HS-5 (cell line): ENCODE measurements around the gene COL1A1.
A peak's percentile ranks its signal among the peaks of the same experiment; 100 is the strongest.

Source experiments
- DNase-seq: peaks from one replicate; pipeline ENCODE4 v3.0.0-alpha.2; 2012; ENCODE audit warnings: low read depth

COL1A1 gene

GRCh38 chr17:50201276-50201854 is at the start of gene COL1A1:
TSS of gene COL1A1 (minus strand) at chr17:50201631. CDS start at chr17:50201513, 118 bp downstream.
- DNase-seq = no peak

- DNase-seq = no peak
These were observed 46.8 kb upstream of the COL1A1 start for GRCh38 chr17:50248255-50248654.

GRCh38 chr17:50244771-50245170 is 43.3 kb upstream of the COL1A1 start:
- DNase-seq = no peak

GRCh38 chr17:50241431-50241830 is 40.0 kb upstream of the COL1A1 start:
- no peak for DNase-seq

GRCh38 chr17:50240851-50241250 is 39.4 kb upstream of the COL1A1 start:
- DNase-seq = no peak

- DNase-seq = no peak
These were observed 38.5 kb upstream of the COL1A1 start for GRCh38 chr17:50239937-50240336.

GRCh38 chr17:50238601-50239280 is 37.3 kb upstream of the COL1A1 start:
- no peak for DNase-seq

GRCh38 chr17:50237901-50238300 is 36.5 kb upstream of the COL1A1 start:
- no peak for DNase-seq

GRCh38 chr17:50234581-50234980 is 33.1 kb upstream of the COL1A1 start:
- DNase-seq = no peak

GRCh38 chr17:50225701-50226240 is 24.3 kb upstream of the COL1A1 start:
- DNase-seq = no peak

- DNase-seq = no peak
These were observed 21.5 kb upstream of the COL1A1 start for GRCh38 chr17:50222922-50223321.

- no peak for DNase-seq
These were observed 20.6 kb upstream of the COL1A1 start for GRCh38 chr17:50221864-50222545.

- DNase-seq = no peak
These were observed 19.9 kb upstream of the COL1A1 start for GRCh38 chr17:50221266-50221863.

GRCh38 chr17:50220811-50221210 is 19.4 kb upstream of the COL1A1 start:
- no peak for DNase-seq

- DNase-seq = no peak
These were observed 18.6 kb upstream of the COL1A1 start for GRCh38 chr17:50219939-50220465.

GRCh38 chr17:50219342-50219741 is 17.9 kb upstream of the COL1A1 start:
- peak; percentile 73 for DNase-seq

GRCh38 chr17:50218771-50219315 is 17.4 kb upstream of the COL1A1 start:
- DNase-seq = peak; percentile 84

GRCh38 chr17:50218071-50218759 is 16.8 kb upstream of the COL1A1 start:
- DNase-seq = no peak

GRCh38 chr17:50217591-50217990 is 16.2 kb upstream of the COL1A1 start:
- no peak for DNase-seq

- DNase-seq = no peak
These were observed 13.7 kb upstream of the COL1A1 start for GRCh38 chr17:50214976-50215760.
